AG09309 (cell line): ENCODE data around the gene PITPNB.

Source experiments
- DNase-seq: peaks from one replicate; pipeline ENCODE4 v3.0.0-alpha.2; 2010; ENCODE audit warnings: low read depth
- H3K4me3 ChIP-seq: 2 replicates; pipeline ENCODE4 v1.5.1; 2011; ENCODE audit warnings: mild to moderate bottlenecking, low read depth, low read length, moderate library complexity; ENCODE audit not compliant: control insufficient read depth
- CTCF ChIP-seq: IDR thresholded peaks from 2 replicates; pipeline ENCODE4 v1.5.1; 2011; ENCODE audit warnings: mild to moderate bottlenecking, low read depth, low read length, inconsistent platforms; ENCODE audit not compliant: insufficient read depth, control insufficient read depth; ENCODE audit errors: missing control alignments

The PITPNB gene

DNA sequence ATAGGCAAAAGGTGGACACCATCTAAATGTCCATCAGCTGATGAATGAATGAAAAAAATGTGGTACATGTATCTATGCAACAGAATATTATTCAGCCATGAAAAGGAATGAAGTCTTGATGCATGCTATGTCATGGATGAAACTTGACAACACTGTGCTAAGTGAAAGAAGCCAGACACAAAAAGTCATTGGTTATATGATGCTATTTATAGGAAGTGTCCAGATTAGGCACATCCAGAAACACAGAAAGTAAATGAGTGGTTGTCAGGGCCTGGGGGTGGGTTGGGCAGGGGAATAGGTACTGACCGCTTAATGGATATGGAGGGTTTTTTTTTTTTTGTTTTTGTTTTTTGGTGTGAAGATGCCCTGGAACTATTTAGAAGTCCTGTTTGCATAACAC, 95.8 kb downstream of the PITPNB start:
- no peak overlapping the region for H3K4me3 ChIP-seq
- TF ChIP-seq CTCF: no peak
- no peak for DNase-seq

- H3K4me3 ChIP-seq: no peak overlapping the region
- no peak for DNase-seq
- no peak for TF ChIP-seq CTCF
Measured at GRCh38 chr22:27820896-27821866, 97.9 kb downstream of the PITPNB start.

GRCh38 chr22:27816552-27816951, 102.5 kb downstream of the PITPNB start:
- DNase-seq: no peak
- no peak overlapping the region for H3K4me3 ChIP-seq
- no peak for TF ChIP-seq CTCF

DNA sequence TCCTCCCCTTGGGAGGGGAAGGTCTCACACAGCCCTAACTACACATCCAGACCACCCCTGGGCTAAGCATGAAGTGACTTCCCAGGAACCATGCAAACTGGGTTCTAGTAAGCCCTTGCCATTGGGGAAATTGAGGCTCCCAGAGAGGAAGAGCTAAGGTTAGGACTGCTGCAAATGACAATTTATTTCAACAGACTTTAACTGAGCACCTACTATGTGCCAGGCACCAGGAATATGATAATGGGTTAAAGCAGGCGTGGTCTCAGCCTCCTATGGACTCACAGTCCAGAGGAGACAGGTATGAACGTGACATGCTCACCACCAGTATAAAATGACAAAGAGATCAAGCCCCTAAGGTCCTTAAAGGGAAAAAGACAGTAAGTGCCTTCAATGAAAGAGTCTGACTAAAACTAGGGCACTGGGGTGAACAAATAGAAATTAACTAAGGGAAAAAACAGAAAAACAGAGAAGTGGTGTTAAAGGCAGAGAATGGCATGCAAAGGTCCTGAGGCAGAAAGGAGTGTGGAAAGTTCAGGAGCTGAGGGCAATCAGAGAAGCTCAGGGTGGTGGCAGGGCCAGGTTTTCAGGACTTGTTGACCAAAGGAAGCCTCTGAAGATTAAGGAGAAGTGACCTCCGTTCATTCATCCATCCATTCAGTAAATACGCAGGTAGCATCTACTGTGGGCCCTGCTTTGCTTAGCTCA, 103.1 kb downstream of the PITPNB start:
- DNase-seq: no peak
- no peak overlapping the region for H3K4me3 ChIP-seq
- TF ChIP-seq CTCF: no peak

GRCh38 chr22:27814993-27815392, 104.1 kb downstream of the PITPNB start:
- no peak for TF ChIP-seq CTCF
- DNase-seq: no peak
- no peak overlapping the region for H3K4me3 ChIP-seq

- TF ChIP-seq CTCF: no peak
- no peak overlapping the region for H3K4me3 ChIP-seq
- DNase-seq: no peak
Measured at GRCh38 chr22:27811778-27812177, 107.3 kb downstream of the PITPNB start.
